Measurements from ENCODE around the gene EIF4E3. TPM values are rescaled to one million over a fixed set of nuclear protein-coding genes. Genes with fewer than 3 reads are reported as not detected.

The EIF4E3 gene
- polyA plus RNA-seq, 1 of the 3 experiments (the other 2 are of a cell fraction) = 0.67 TPM

DNA sequence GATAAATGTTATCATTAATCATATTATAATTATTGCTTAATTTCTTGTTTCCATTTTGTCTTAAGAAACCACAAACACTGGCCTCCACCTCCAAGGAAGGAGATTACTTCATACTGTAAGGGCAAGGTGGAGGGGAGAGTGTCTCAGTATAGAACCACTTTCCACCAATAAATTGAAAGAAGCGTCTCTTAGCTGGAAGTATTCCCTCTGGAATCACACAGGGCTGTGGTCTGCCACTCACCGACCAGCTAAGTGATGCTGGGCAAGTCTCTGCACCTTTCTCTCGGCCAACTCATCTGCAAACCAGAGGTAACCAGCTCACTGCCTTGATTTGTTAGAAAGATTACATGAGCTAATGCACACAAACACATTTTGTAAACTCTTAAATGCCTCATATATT, 63.1 kb downstream of the EIF4E3 start (continued):
- TF ChIP-seq EP300 (IDR thresholded peaks at IDR 0.05; ENCODE audit: borderline replicate concordance in 1 of 2, low read depth in 1 of 2, low read length in 1 of 2) = no peak
- no peak for TF ChIP-seq USF1 (IDR thresholded peaks at IDR 0.05; ENCODE audit: borderline replicate concordance, low read depth)

DNA sequence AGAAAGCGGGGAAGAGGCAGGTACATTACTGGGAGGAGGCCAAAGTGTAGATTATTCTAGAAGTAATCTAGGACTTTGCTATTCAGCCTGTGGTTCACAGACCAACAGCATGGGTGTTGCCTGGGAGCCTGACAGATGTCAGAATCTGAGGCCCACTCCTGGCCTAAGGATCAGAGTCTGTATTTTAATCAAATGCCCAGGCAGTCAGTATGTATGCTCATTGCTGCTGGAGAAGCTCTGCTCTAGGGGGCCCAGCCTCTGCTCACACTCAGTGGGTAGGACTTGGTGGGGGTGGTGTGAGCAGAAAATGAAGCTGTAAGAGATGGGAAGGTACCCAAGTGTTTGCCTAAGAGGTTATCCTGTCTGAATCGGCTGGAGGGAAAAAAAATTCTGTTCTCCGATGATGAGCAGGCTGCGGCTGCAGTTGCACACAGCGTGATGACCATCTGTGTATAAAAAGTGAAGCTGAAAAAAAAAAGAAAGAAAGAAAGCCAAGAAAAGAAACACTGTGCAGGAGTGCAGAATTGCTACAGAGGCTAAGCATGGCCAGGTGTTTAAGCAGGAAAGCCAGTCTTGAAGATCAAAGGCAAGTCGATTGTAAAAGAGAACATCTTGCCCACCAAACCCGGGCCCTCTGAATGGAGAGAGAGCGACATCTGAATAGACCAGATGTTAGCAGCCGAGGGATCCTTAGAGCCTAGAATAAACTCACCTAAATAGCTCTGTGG, 65.2 kb downstream of the EIF4E3 start:
- no peaks in the 10 kb centered on the region for H3K79me2 ChIP-seq (ENCODE audit: insufficient read depth)
- no peak for DNase-seq
- no peak overlapping the region for H3K4me2 ChIP-seq
- no peak overlapping the region for H3K27ac ChIP-seq (ENCODE audit: low read depth in 2 of 2, low read length in 1 of 2)
- H4K20me1 ChIP-seq (ENCODE audit: insufficient read depth) = no peaks in the 10 kb centered on the region
- no peak for TF ChIP-seq SMC3 (IDR thresholded peaks at IDR 0.05; ENCODE audit: low read depth, low read length)
- no peak for TF ChIP-seq USF1 (IDR thresholded peaks at IDR 0.05; ENCODE audit: borderline replicate concordance, low read depth)
- TF ChIP-seq YY1 (IDR thresholded peaks at IDR 0.05; ENCODE audit: low read depth) = no peak
- TF ChIP-seq RCOR1 (IDR thresholded peaks at IDR 0.05; ENCODE audit: low read length) = no peak
- TF ChIP-seq TAF1 (IDR thresholded peaks at IDR 0.05; ENCODE audit: borderline replicate concordance, low read depth, low read length) = no peak
- no peak for TF ChIP-seq EP300 (IDR thresholded peaks at IDR 0.05; ENCODE audit: borderline replicate concordance in 1 of 2, low read depth in 1 of 2, low read length in 1 of 2)
- no peak for TF ChIP-seq ELF1 (IDR thresholded peaks at IDR 0.05)
- no peak for TF ChIP-seq IRF3 (IDR thresholded peaks at IDR 0.05; ENCODE audit: low read depth, low read length)
- no peak for TF ChIP-seq PBX3 (IDR thresholded peaks at IDR 0.05)
- TF ChIP-seq FOXM1 (IDR thresholded peaks at IDR 0.05; ENCODE audit: low read depth) = no peak
- no peak for TF ChIP-seq FOXJ3 (CRISPR knock-in tag; IDR thresholded peaks at IDR 0.05)
- TF ChIP-seq RXRA (IDR thresholded peaks at IDR 0.05; ENCODE audit: borderline replicate concordance, low read depth) = no peak
- TF ChIP-seq GABPA (IDR thresholded peaks at IDR 0.05; ENCODE audit: low read depth) = no peak
- TF ChIP-seq POLR2AphosphoS5 (IDR thresholded peaks at IDR 0.05; ENCODE audit: low read depth, low read length) = no peak
- TF ChIP-seq CHD2 (IDR thresholded peaks at IDR 0.05; ENCODE audit: low read length, partially characterized antibody) = no peak
- TF ChIP-seq, protein P1, sequence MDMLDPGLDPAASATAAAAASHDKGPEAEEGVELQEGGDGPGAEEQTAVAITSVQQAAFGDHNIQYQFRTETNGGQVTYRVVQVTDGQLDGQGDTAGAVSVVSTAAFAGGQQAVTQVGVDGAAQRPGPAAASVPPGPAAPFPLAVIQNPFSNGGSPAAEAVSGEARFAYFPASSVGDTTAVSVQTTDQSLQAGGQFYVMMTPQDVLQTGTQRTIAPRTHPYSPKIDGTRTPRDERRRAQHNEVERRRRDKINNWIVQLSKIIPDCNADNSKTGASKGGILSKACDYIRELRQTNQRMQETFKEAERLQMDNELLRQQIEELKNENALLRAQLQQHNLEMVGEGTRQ (IDR thresholded peaks at IDR 0.05; ENCODE audit: borderline replicate concordance, low read depth, low read length) = no peak
- no peak for TF ChIP-seq SIN3A (IDR thresholded peaks at IDR 0.05; ENCODE audit: borderline replicate concordance, low read depth, low read length)
- no peak for TF ChIP-seq REST (IDR thresholded peaks at IDR 0.05; ENCODE audit: low read depth, low read length)
- TF ChIP-seq JUND (IDR thresholded peaks at IDR 0.05) = no peak
- no peaks in the 10 kb centered on the region for H3K36me3 ChIP-seq (replicated peaks in 1 of 2; ENCODE audit: control insufficient read depth in 1 of 2, insufficient read depth in 2 of 2, low read length in 1 of 2)
- no peak overlapping the region for H2AFZ ChIP-seq (ENCODE audit: low read depth)
- ChIA-PET CTCF (interaction anchor here (0.9 kb wide), 1 partner anchor 1570 kb away, joined by 3 read pairs; no protein-coding TSS in a partner anchor), POLR2A (no interaction called here)
- H3K9me3 ChIP-seq = no peaks in the 10 kb centered on the region
- no peak overlapping the region for H3K4me3 ChIP-seq (ENCODE audit: low read depth in 2 of 2, low read length in 1 of 2)
- no peak overlapping the region for H3K9ac ChIP-seq
- no peaks in the 10 kb centered on the region for H3K9me2 ChIP-seq
- 74% methylated on average over 9 of the region's 9 CpGs for WGBS (ENCODE audit: low lambda C conversion rate)
- no peaks in the 10 kb centered on the region for H3K27me3 ChIP-seq (ENCODE audit: insufficient read depth)
- H3K4me1 ChIP-seq (ENCODE audit: control insufficient read depth in 1 of 2, insufficient read depth in 2 of 2, low read depth in 1 of 2, low read length in 1 of 2) = peaks cover 0 to 6% of the 10 kb centered on the region in 2 experiments; a peak in 1 of 4 replicates
- no peaks in the 10 kb centered on the region for H3F3A ChIP-seq (replicated peaks; ENCODE audit: insufficient read depth)

All from SK-N-SH (cell line).